SK-N-SH (cell line): ENCODE results near the gene CFAP70. TPM values are rescaled to one million over a fixed set of nuclear protein-coding genes. Genes with fewer than 3 reads are reported as not detected.

Experiments used
- CTCF ChIA-PET: fragments of 300-600, 350-600 bp; formaldehyde crosslinking; extraction: SDS; loops from one replicate; lab custom pipeline; 2021; lab: Yijun Ruan, JAX
- POLR2A ChIA-PET: fragments of 350-600 bp; sonication (Branson Sonifier 250); formaldehyde crosslinking; extraction: SDS; loops from one replicate; lab custom pipeline; 2020; ENCODE audit warnings: antibody characterized with exemption, inconsistent platforms; lab: Yijun Ruan, JAX
- DNase-seq: peaks from one replicate; pipeline ENCODE4 v3.0.0; 2012
- H2AFZ ChIP-seq: fragments of 200-600 bp; sonication (generic); 2 replicates; pipeline ENCODE4 v1.8.1; 2016; ENCODE audit warnings: antibody characterized with exemption, mild to moderate bottlenecking, low read depth
- H3F3A ChIP-seq: fragments of 200-600 bp; sonication (generic); replicated peaks from 2 replicates; pipeline ENCODE3; 2016; ENCODE audit warnings: antibody characterized with exemption, mild to moderate bottlenecking; ENCODE audit not compliant: insufficient read depth
- H3K27ac ChIP-seq, 2 experiments: fragments of 200-500 bp in 1 of 2; fragments of 200-600 bp in 1 of 2; sonication (Bioruptor generic) in 1 of 2; sonication (generic), shearing (Covaris generic) in 1 of 2; 2 replicates each; pipeline versions ENCODE4 v1.5.1 to v1.6.1; 2014 to 2016; ENCODE audit warnings: low read depth in 2 of 2, inconsistent platforms in 1 of 2, low read length in 1 of 2, mild to moderate bottlenecking in 1 of 2, mixed read lengths in 1 of 2
- H3K27me3 ChIP-seq: fragments of 200-600 bp; sonication (generic), shearing (Covaris generic); 2 replicates; pipeline ENCODE4 v1.6.1; 2016; ENCODE audit warnings: mixed run types; ENCODE audit not compliant: insufficient read depth
- H3K36me3 ChIP-seq, 2 experiments: fragments of 200-500 bp in 1 of 2; fragments of 200-600 bp in 1 of 2; sonication (Bioruptor generic) in 1 of 2; sonication (generic) in 1 of 2; replicated peaks in 1 of 2; 2 replicates each; pipeline versions ENCODE3 to v1.5.1; 2014 to 2016; ENCODE audit warnings: low read length in 1 of 2, mild to moderate bottlenecking in 1 of 2; ENCODE audit not compliant: insufficient read depth in 2 of 2, control insufficient read depth in 1 of 2
- H3K4me1 ChIP-seq, 2 experiments: fragments of 200-500 bp in 1 of 2; fragments of 200-600 bp in 1 of 2; sonication (Bioruptor generic) in 1 of 2; sonication (generic), shearing (Covaris generic) in 1 of 2; 2 replicates each; pipeline versions ENCODE4 v1.5.1 to v1.6.1; 2014 to 2016; ENCODE audit warnings: low read depth in 1 of 2, low read length in 1 of 2, mixed run types in 1 of 2; ENCODE audit not compliant: insufficient read depth in 2 of 2, control insufficient read depth in 1 of 2
- H3K4me2 ChIP-seq: fragments of 200-600 bp; sonication (generic), shearing (Covaris generic); 2 replicates; pipeline ENCODE4 v1.6.1; 2017; ENCODE audit warnings: mixed run types
- H3K4me3 ChIP-seq, 2 experiments: fragments of 200-500 bp in 1 of 2; fragments of 200-600 bp in 1 of 2; sonication (Bioruptor generic) in 1 of 2; sonication (generic), shearing (Covaris generic) in 1 of 2; 2 replicates each; pipeline versions ENCODE4 v1.5.1 to v1.8.1; 2014 to 2016; ENCODE audit warnings: low read depth in 2 of 2, inconsistent platforms in 1 of 2, low read length in 1 of 2, mild to moderate bottlenecking in 1 of 2, mixed read lengths in 1 of 2, moderate library complexity in 1 of 2
- H3K79me2 ChIP-seq: fragments of 200-600 bp; sonication (generic); 2 replicates; pipeline ENCODE4 v1.8.1; 2017; ENCODE audit warnings: mild to moderate bottlenecking; ENCODE audit not compliant: insufficient read depth
- H3K9ac ChIP-seq: fragments of 200-600 bp; sonication (generic); 2 replicates; pipeline ENCODE4 v1.6.1; 2017; ENCODE audit warnings: mixed run types
- H3K9me2 ChIP-seq: fragments of 200-600 bp; sonication (generic); 2 replicates; pipeline ENCODE4 v1.6.1; 2017; ENCODE audit warnings: mixed run types
- H3K9me3 ChIP-seq: fragments of 200-600 bp; sonication (generic); 2 replicates; pipeline ENCODE4 v1.6.1; 2017; ENCODE audit warnings: mixed run types, mild to moderate bottlenecking, moderate library complexity
- H4K20me1 ChIP-seq: fragments of 200-600 bp; sonication (generic); 2 replicates; pipeline ENCODE4 v1.6.1; 2017; ENCODE audit warnings: mild to moderate bottlenecking, mixed run types; ENCODE audit not compliant: insufficient read depth
- CHD2 ChIP-seq: fragments of 150-350 bp; IDR thresholded peaks from 2 replicates; pipeline ENCODE4 v1.6.1; 2018; ENCODE audit warnings: low read length; ENCODE audit not compliant: partially characterized antibody
- ELF1 ChIP-seq: IDR thresholded peaks from 2 replicates; pipeline ENCODE4 v1.4.0; 2012
- JUND ChIP-seq: IDR thresholded peaks from 2 replicates; pipeline ENCODE4 v1.4.0; 2012
- MEF2A ChIP-seq: IDR thresholded peaks from 2 replicates; pipeline ENCODE4 v1.4.0; 2012; ENCODE audit warnings: low read depth, borderline replicate concordance
- NFIC ChIP-seq: IDR thresholded peaks from 2 replicates; pipeline ENCODE4 v1.4.0; 2012; ENCODE audit warnings: borderline replicate concordance
- NRF1 ChIP-seq: IDR thresholded peaks from 2 replicates; pipeline ENCODE4 v1.6.1; 2012; ENCODE audit warnings: low read depth, mild to moderate bottlenecking, low read length
- POLR2AphosphoS5 ChIP-seq: IDR thresholded peaks from 2 replicates; pipeline ENCODE4 v1.6.1; 2012; ENCODE audit warnings: low read depth, low read length
- RAD21 ChIP-seq: IDR thresholded peaks from 2 replicates; pipeline ENCODE4 v1.6.1; 2012; ENCODE audit warnings: mild to moderate bottlenecking, low read length
- RCOR1 ChIP-seq: fragments of 150-350 bp; IDR thresholded peaks from 2 replicates; pipeline ENCODE4 v1.6.1; 2017; ENCODE audit warnings: antibody characterized with exemption, low read length
- RFX5 ChIP-seq: IDR thresholded peaks from 2 replicates; pipeline ENCODE4 v1.6.1; 2012; ENCODE audit warnings: mild to moderate bottlenecking, improper control_type of control experiment, low read length
- RXRA ChIP-seq: IDR thresholded peaks from 2 replicates; pipeline ENCODE4 v1.4.0; 2012; ENCODE audit warnings: low read depth, mild to moderate bottlenecking, borderline replicate concordance
- SIN3A ChIP-seq: IDR thresholded peaks from 2 replicates; pipeline ENCODE4 v1.6.1; 2012; ENCODE audit warnings: low read depth, mild to moderate bottlenecking, low read length, moderate library complexity, borderline replicate concordance
- SMC3 ChIP-seq: IDR thresholded peaks from 2 replicates; pipeline ENCODE4 v1.6.1; 2012; ENCODE audit warnings: low read depth, low read length, improper control_type of control experiment
- TAF1 ChIP-seq: IDR thresholded peaks from 2 replicates; pipeline ENCODE4 v1.6.1; 2012; ENCODE audit warnings: low read depth, mild to moderate bottlenecking, low read length, moderate library complexity, borderline replicate concordance
- TCF12 ChIP-seq: IDR thresholded peaks from 2 replicates; pipeline ENCODE4 v1.4.0; 2012
- YY1 ChIP-seq: IDR thresholded peaks from 2 replicates; pipeline ENCODE4 v1.4.0; 2012; ENCODE audit warnings: low read depth, mild to moderate bottlenecking
- WGBS: methylation state at CpG from one replicate; pipeline ENCODE4 v1.1.6; 2017; ENCODE audit warnings: low lambda C conversion rate; 5-methylcytosine and 5-hydroxymethylcytosine counted together
- polyA plus RNA-seq, 3 experiments: library from polyadenylated mRNA; depleted of rRNA; stranded (reverse); fragments of >200 nt; gene quantifications; 2 replicates each; pipeline ENCODE4 v1.2.3, GENCODE V29; 2012
- TF ChIP-seq, protein P1 (sequence below): fragments of 150-350 bp; IDR thresholded peaks from 2 replicates; pipeline ENCODE4 v1.6.1; 2016; ENCODE audit warnings: mild to moderate bottlenecking, low read depth, low read length
- TF ChIP-seq, protein P2 (sequence below): IDR thresholded peaks from 2 replicates; pipeline ENCODE4 v1.6.1; 2012; ENCODE audit warnings: mild to moderate bottlenecking, low read depth, low read length, moderate library complexity
- TF ChIP-seq, protein P3 (sequence below): fragments of 200-600 bp; sonication (generic); IDR thresholded peaks from 2 replicates; pipeline ENCODE4 v1.6.1; 2017; ENCODE audit warnings: antibody characterized with exemption, mild to moderate bottlenecking, moderate library complexity
- TF ChIP-seq, protein P4 (sequence below): IDR thresholded peaks from 2 replicates; pipeline ENCODE4; 2012
- TF ChIP-seq, protein P5 (sequence below): fragments of 150-350 bp; IDR thresholded peaks from 2 replicates; pipeline ENCODE4 v1.6.1; 2017; ENCODE audit warnings: antibody characterized with exemption, low read length, low read depth, borderline replicate concordance

The CFAP70 gene
- polyA plus RNA-seq, 1 of the 3 experiments (the other 2 are of a cell fraction): 0.74 TPM

DNA sequence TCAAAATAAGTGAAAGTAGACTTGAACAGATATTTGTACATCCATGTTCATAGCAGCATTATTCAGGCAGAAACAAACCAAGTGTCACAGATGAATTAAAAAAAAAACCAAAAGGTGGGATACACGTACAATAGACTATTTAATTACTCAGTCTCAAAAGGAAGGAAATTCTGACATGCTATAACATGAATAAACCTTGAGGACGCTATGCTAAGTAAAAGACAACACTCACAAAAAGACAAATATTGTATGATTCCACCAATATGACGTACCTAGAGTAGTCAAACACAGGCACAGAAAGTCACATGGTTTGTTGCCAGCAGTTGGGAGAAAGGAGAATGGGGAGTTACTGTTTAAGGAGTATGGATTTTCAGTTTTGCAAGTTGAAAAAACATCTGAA, 18.0 kb upstream of the CFAP70 start (continued):
- TF ChIP-seq CHD2 (no peak), RAD21 (no peak), MEF2A (no peak)
- TF ChIP-seq, protein P1, sequence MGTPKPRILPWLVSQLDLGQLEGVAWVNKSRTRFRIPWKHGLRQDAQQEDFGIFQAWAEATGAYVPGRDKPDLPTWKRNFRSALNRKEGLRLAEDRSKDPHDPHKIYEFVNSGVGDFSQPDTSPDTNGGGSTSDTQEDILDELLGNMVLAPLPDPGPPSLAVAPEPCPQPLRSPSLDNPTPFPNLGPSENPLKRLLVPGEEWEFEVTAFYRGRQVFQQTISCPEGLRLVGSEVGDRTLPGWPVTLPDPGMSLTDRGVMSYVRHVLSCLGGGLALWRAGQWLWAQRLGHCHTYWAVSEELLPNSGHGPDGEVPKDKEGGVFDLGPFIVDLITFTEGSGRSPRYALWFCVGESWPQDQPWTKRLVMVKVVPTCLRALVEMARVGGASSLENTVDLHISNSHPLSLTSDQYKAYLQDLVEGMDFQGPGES: no peak
- TF ChIP-seq, all 33 proteins: peak for 0

DNA sequence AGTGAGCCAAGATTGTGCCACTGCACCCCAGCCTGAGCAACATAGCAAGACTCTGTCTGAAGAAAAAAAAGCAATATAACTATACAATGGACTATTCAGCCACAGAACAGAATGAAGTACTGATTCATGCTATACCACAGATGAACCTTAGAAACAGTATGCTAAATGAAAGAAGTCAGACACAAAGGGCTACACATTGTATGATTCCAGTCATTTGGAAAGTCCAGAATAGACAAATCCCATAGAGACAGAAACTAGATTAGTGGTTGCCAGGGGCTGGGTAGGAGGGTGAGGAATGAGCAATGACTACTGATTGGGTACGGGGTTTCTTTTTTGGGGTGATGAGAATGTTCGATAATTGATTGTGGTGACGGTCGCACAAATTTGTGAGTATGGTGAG, 9.6 kb upstream of the CFAP70 start:
- TF ChIP-seq SMC3 (no peak), ELF1 (no peak), NFIC (no peak), CHD2 (no peak), POLR2AphosphoS5 (no peak), RCOR1 (no peak), RXRA (no peak), JUND (no peak), RFX5 (no peak), TAF1 (no peak), SIN3A (no peak), NRF1 (no peak), YY1 (no peak), TCF12 (no peak)
- TF ChIP-seq, protein P2, sequence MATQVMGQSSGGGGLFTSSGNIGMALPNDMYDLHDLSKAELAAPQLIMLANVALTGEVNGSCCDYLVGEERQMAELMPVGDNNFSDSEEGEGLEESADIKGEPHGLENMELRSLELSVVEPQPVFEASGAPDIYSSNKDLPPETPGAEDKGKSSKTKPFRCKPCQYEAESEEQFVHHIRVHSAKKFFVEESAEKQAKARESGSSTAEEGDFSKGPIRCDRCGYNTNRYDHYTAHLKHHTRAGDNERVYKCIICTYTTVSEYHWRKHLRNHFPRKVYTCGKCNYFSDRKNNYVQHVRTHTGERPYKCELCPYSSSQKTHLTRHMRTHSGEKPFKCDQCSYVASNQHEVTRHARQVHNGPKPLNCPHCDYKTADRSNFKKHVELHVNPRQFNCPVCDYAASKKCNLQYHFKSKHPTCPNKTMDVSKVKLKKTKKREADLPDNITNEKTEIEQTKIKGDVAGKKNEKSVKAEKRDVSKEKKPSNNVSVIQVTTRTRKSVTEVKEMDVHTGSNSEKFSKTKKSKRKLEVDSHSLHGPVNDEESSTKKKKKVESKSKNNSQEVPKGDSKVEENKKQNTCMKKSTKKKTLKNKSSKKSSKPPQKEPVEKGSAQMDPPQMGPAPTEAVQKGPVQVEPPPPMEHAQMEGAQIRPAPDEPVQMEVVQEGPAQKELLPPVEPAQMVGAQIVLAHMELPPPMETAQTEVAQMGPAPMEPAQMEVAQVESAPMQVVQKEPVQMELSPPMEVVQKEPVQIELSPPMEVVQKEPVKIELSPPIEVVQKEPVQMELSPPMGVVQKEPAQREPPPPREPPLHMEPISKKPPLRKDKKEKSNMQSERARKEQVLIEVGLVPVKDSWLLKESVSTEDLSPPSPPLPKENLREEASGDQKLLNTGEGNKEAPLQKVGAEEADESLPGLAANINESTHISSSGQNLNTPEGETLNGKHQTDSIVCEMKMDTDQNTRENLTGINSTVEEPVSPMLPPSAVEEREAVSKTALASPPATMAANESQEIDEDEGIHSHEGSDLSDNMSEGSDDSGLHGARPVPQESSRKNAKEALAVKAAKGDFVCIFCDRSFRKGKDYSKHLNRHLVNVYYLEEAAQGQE: no peak
- TF ChIP-seq, protein P1: no peak
- TF ChIP-seq, protein P3, sequence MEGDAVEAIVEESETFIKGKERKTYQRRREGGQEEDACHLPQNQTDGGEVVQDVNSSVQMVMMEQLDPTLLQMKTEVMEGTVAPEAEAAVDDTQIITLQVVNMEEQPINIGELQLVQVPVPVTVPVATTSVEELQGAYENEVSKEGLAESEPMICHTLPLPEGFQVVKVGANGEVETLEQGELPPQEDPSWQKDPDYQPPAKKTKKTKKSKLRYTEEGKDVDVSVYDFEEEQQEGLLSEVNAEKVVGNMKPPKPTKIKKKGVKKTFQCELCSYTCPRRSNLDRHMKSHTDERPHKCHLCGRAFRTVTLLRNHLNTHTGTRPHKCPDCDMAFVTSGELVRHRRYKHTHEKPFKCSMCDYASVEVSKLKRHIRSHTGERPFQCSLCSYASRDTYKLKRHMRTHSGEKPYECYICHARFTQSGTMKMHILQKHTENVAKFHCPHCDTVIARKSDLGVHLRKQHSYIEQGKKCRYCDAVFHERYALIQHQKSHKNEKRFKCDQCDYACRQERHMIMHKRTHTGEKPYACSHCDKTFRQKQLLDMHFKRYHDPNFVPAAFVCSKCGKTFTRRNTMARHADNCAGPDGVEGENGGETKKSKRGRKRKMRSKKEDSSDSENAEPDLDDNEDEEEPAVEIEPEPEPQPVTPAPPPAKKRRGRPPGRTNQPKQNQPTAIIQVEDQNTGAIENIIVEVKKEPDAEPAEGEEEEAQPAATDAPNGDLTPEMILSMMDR: no peak
- TF ChIP-seq, protein P4, sequence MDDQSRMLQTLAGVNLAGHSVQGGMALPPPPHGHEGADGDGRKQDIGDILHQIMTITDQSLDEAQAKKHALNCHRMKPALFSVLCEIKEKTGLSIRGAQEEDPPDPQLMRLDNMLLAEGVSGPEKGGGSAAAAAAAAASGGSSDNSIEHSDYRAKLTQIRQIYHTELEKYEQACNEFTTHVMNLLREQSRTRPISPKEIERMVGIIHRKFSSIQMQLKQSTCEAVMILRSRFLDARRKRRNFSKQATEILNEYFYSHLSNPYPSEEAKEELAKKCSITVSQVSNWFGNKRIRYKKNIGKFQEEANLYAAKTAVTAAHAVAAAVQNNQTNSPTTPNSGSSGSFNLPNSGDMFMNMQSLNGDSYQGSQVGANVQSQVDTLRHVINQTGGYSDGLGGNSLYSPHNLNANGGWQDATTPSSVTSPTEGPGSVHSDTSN: no peak
- TF ChIP-seq, protein P5, sequence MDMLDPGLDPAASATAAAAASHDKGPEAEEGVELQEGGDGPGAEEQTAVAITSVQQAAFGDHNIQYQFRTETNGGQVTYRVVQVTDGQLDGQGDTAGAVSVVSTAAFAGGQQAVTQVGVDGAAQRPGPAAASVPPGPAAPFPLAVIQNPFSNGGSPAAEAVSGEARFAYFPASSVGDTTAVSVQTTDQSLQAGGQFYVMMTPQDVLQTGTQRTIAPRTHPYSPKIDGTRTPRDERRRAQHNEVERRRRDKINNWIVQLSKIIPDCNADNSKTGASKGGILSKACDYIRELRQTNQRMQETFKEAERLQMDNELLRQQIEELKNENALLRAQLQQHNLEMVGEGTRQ: no peak
- Histone ChIP-seq H3F3A (no peaks in the 10 kb centered on the region), H3K4me3 (no peak overlapping the region), H3K9me2 (no peaks in the 10 kb centered on the region), H3K9me3 (no peaks in the 10 kb centered on the region), H3K27me3 (no peaks in the 10 kb centered on the region), H3K4me1 (no peaks in the 10 kb centered on the region), H3K9ac (no peak overlapping the region), H3K36me3 (peaks cover 0 to 23% of the 10 kb centered on the region in 2 experiments), H3K4me2 (no peak overlapping the region), H4K20me1 (no peaks in the 10 kb centered on the region), H3K79me2 (no peaks in the 10 kb centered on the region), H2AFZ (no peak overlapping the region), H3K27ac (no peak overlapping the region)
- ChIA-PET CTCF (interaction anchor here (1.0 kb wide), 1 partner anchor 18 kb away, joined by 4 read pairs; no protein-coding TSS in a partner anchor), POLR2A (no interaction called here)
- 97% methylated on average over 4 of the region's 4 CpGs for WGBS
- DNase-seq: no peak
